ENCODE results near the gene OLFM3. TPM values are rescaled to one million over a fixed set of nuclear protein-coding genes. Genes with fewer than 3 reads are reported as not detected.

OLFM3 gene
- total RNA-seq, 4 donors from 2014 or later: 1.2 TPM; not detected in 3

- H3K27ac ChIP-seq: no peak overlapping the region
- H3K36me3 ChIP-seq: no peaks in the 10 kb centered on the region
- no peak for DNase-seq
- H3K4me3 ChIP-seq: no peak overlapping the region
- H3K27me3 ChIP-seq: no peaks in the 10 kb centered on the region
- no peaks in the 10 kb centered on the region for H3K9me3 ChIP-seq
- no peak for TF ChIP-seq CTCF (IDR thresholded peaks at IDR 0.05)
- no peak for TF ChIP-seq POLR2A (IDR thresholded peaks at IDR 0.05)
- H3K4me1 ChIP-seq: no peaks in the 10 kb centered on the region
- intact Hi-C loops (cut with DNase I; ENCODE audit: low total_unique reads): no loop called here
Measured at GRCh38 chr1:101938681-101939080, 58.0 kb downstream of the OLFM3 start.

- H3K4me3 ChIP-seq: no peak overlapping the region
- intact Hi-C loops (cut with DNase I; ENCODE audit: low total_unique reads): no loop called here
- no peaks in the 10 kb centered on the region for H3K4me1 ChIP-seq
- H3K9me3 ChIP-seq: no peaks in the 10 kb centered on the region
- no peaks in the 10 kb centered on the region for H3K36me3 ChIP-seq
- TF ChIP-seq CTCF (IDR thresholded peaks at IDR 0.05): no peak
- TF ChIP-seq POLR2A (IDR thresholded peaks at IDR 0.05): no peak
- no peak overlapping the region for H3K27ac ChIP-seq
- no peak for DNase-seq
- no peaks in the 10 kb centered on the region for H3K27me3 ChIP-seq
Measured at GRCh38 chr1:101929343-101929742, 67.4 kb downstream of the OLFM3 start.

GRCh38 chr1:101928829-101929228, 67.9 kb downstream of the OLFM3 start:
- no peak overlapping the region for H3K27ac ChIP-seq
- no peaks in the 10 kb centered on the region for H3K36me3 ChIP-seq
- intact Hi-C loops (cut with DNase I; ENCODE audit: low total_unique reads): no loop called here
- TF ChIP-seq POLR2A (IDR thresholded peaks at IDR 0.05) (no peak), CTCF (IDR thresholded peaks at IDR 0.05) (no peak)
- H3K4me3 ChIP-seq: no peak overlapping the region
- no peak for DNase-seq
- no peaks in the 10 kb centered on the region for H3K27me3 ChIP-seq
- no peaks in the 10 kb centered on the region for H3K9me3 ChIP-seq
- H3K4me1 ChIP-seq: no peaks in the 10 kb centered on the region

- Histone ChIP-seq H3K36me3 (no peaks in the 10 kb centered on the region), H3K27me3 (no peaks in the 10 kb centered on the region)
- no peak for DNase-seq
Measured at GRCh38 chr1:101924700-101925099, 72.0 kb downstream of the OLFM3 start.

GRCh38 chr1:101920577-101920976, 76.1 kb downstream of the OLFM3 start:
- TF ChIP-seq CTCF (IDR thresholded peaks at IDR 0.05): no peak
- no peak for TF ChIP-seq POLR2A (IDR thresholded peaks at IDR 0.05)
- H3K36me3 ChIP-seq: no peaks in the 10 kb centered on the region
- intact Hi-C loops (cut with DNase I; ENCODE audit: low total_unique reads): no loop called here

More at GRCh38 chr1:101924700-101925099, 72.0 kb downstream of the OLFM3 start:
- H3K4me3 ChIP-seq: no peak overlapping the region
- H3K9me3 ChIP-seq: no peaks in the 10 kb centered on the region
- no peak overlapping the region for H3K27ac ChIP-seq
- H3K4me1 ChIP-seq: no peaks in the 10 kb centered on the region
- TF ChIP-seq CTCF (IDR thresholded peaks at IDR 0.05): no peak
- no peak for TF ChIP-seq POLR2A (IDR thresholded peaks at IDR 0.05)
- intact Hi-C loops (cut with DNase I; ENCODE audit: low total_unique reads): no loop called here

More at GRCh38 chr1:101920577-101920976, 76.1 kb downstream of the OLFM3 start:
- Histone ChIP-seq H3K27ac (no peak overlapping the region), H3K4me3 (no peak overlapping the region), H3K9me3 (no peaks in the 10 kb centered on the region), H3K4me1 (no peaks in the 10 kb centered on the region), H3K27me3 (no peaks in the 10 kb centered on the region)
- DNase-seq: no peak

Measured in uterus (tissue), 4 donors.